SK-N-SH (cell line): ENCODE measurements around the gene MYO18B. TPM values are rescaled to one million over a fixed set of nuclear protein-coding genes. Genes with fewer than 3 reads are reported as not detected.

Experiments
- CTCF ChIA-PET: fragments of 300-600, 350-600 bp; formaldehyde crosslinking; extraction: SDS; loops from one replicate; lab custom pipeline; 2021; lab: Yijun Ruan, JAX
- POLR2A ChIA-PET: fragments of 350-600 bp; sonication (Branson Sonifier 250); formaldehyde crosslinking; extraction: SDS; loops from one replicate; lab custom pipeline; 2020; ENCODE audit warnings: antibody characterized with exemption, inconsistent platforms; lab: Yijun Ruan, JAX
- DNase-seq: peaks from one replicate; pipeline ENCODE4 v3.0.0; 2012
- H2AFZ ChIP-seq: fragments of 200-600 bp; sonication (generic); 2 replicates; pipeline ENCODE4 v1.8.1; 2016; ENCODE audit warnings: antibody characterized with exemption, mild to moderate bottlenecking, low read depth
- H3F3A ChIP-seq: fragments of 200-600 bp; sonication (generic); replicated peaks from 2 replicates; pipeline ENCODE3; 2016; ENCODE audit warnings: antibody characterized with exemption, mild to moderate bottlenecking; ENCODE audit not compliant: insufficient read depth
- H3K27ac ChIP-seq, 2 experiments: fragments of 200-500 bp in 1 of 2; fragments of 200-600 bp in 1 of 2; sonication (Bioruptor generic) in 1 of 2; sonication (generic), shearing (Covaris generic) in 1 of 2; 2 replicates each; pipeline versions ENCODE4 v1.5.1 to v1.6.1; 2014 to 2016; ENCODE audit warnings: low read depth in 2 of 2, inconsistent platforms in 1 of 2, low read length in 1 of 2, mild to moderate bottlenecking in 1 of 2, mixed read lengths in 1 of 2
- H3K27me3 ChIP-seq: fragments of 200-600 bp; sonication (generic), shearing (Covaris generic); 2 replicates; pipeline ENCODE4 v1.6.1; 2016; ENCODE audit warnings: mixed run types; ENCODE audit not compliant: insufficient read depth
- H3K36me3 ChIP-seq, 2 experiments: fragments of 200-500 bp in 1 of 2; fragments of 200-600 bp in 1 of 2; sonication (Bioruptor generic) in 1 of 2; sonication (generic) in 1 of 2; replicated peaks in 1 of 2; 2 replicates each; pipeline versions ENCODE3 to v1.5.1; 2014 to 2016; ENCODE audit warnings: low read length in 1 of 2, mild to moderate bottlenecking in 1 of 2; ENCODE audit not compliant: insufficient read depth in 2 of 2, control insufficient read depth in 1 of 2
- H3K4me1 ChIP-seq, 2 experiments: fragments of 200-500 bp in 1 of 2; fragments of 200-600 bp in 1 of 2; sonication (Bioruptor generic) in 1 of 2; sonication (generic), shearing (Covaris generic) in 1 of 2; 2 replicates each; pipeline versions ENCODE4 v1.5.1 to v1.6.1; 2014 to 2016; ENCODE audit warnings: low read depth in 1 of 2, low read length in 1 of 2, mixed run types in 1 of 2; ENCODE audit not compliant: insufficient read depth in 2 of 2, control insufficient read depth in 1 of 2
- H3K4me2 ChIP-seq: fragments of 200-600 bp; sonication (generic), shearing (Covaris generic); 2 replicates; pipeline ENCODE4 v1.6.1; 2017; ENCODE audit warnings: mixed run types
- H3K4me3 ChIP-seq, 2 experiments: fragments of 200-500 bp in 1 of 2; fragments of 200-600 bp in 1 of 2; sonication (Bioruptor generic) in 1 of 2; sonication (generic), shearing (Covaris generic) in 1 of 2; 2 replicates each; pipeline versions ENCODE4 v1.5.1 to v1.8.1; 2014 to 2016; ENCODE audit warnings: low read depth in 2 of 2, inconsistent platforms in 1 of 2, low read length in 1 of 2, mild to moderate bottlenecking in 1 of 2, mixed read lengths in 1 of 2, moderate library complexity in 1 of 2
- H3K79me2 ChIP-seq: fragments of 200-600 bp; sonication (generic); 2 replicates; pipeline ENCODE4 v1.8.1; 2017; ENCODE audit warnings: mild to moderate bottlenecking; ENCODE audit not compliant: insufficient read depth
- H3K9ac ChIP-seq: fragments of 200-600 bp; sonication (generic); 2 replicates; pipeline ENCODE4 v1.6.1; 2017; ENCODE audit warnings: mixed run types
- H3K9me2 ChIP-seq: fragments of 200-600 bp; sonication (generic); 2 replicates; pipeline ENCODE4 v1.6.1; 2017; ENCODE audit warnings: mixed run types
- H3K9me3 ChIP-seq: fragments of 200-600 bp; sonication (generic); 2 replicates; pipeline ENCODE4 v1.6.1; 2017; ENCODE audit warnings: mixed run types, mild to moderate bottlenecking, moderate library complexity
- H4K20me1 ChIP-seq: fragments of 200-600 bp; sonication (generic); 2 replicates; pipeline ENCODE4 v1.6.1; 2017; ENCODE audit warnings: mild to moderate bottlenecking, mixed run types; ENCODE audit not compliant: insufficient read depth
- CHD2 ChIP-seq: fragments of 150-350 bp; IDR thresholded peaks from 2 replicates; pipeline ENCODE4 v1.6.1; 2018; ENCODE audit warnings: low read length; ENCODE audit not compliant: partially characterized antibody
- JUND ChIP-seq: IDR thresholded peaks from 2 replicates; pipeline ENCODE4 v1.4.0; 2012
- MAX ChIP-seq: IDR thresholded peaks from 2 replicates; pipeline ENCODE4 v1.4.0; 2012; ENCODE audit warnings: low read depth
- MEF2A ChIP-seq: IDR thresholded peaks from 2 replicates; pipeline ENCODE4 v1.4.0; 2012; ENCODE audit warnings: low read depth, borderline replicate concordance
- RAD21 ChIP-seq: IDR thresholded peaks from 2 replicates; pipeline ENCODE4 v1.6.1; 2012; ENCODE audit warnings: mild to moderate bottlenecking, low read length
- RCOR1 ChIP-seq: fragments of 150-350 bp; IDR thresholded peaks from 2 replicates; pipeline ENCODE4 v1.6.1; 2017; ENCODE audit warnings: antibody characterized with exemption, low read length
- RXRA ChIP-seq: IDR thresholded peaks from 2 replicates; pipeline ENCODE4 v1.4.0; 2012; ENCODE audit warnings: low read depth, mild to moderate bottlenecking, borderline replicate concordance
- SIN3A ChIP-seq: IDR thresholded peaks from 2 replicates; pipeline ENCODE4 v1.6.1; 2012; ENCODE audit warnings: low read depth, mild to moderate bottlenecking, low read length, moderate library complexity, borderline replicate concordance
- USF1 ChIP-seq: IDR thresholded peaks from 2 replicates; pipeline ENCODE4 v1.4.0; 2012; ENCODE audit warnings: low read depth, borderline replicate concordance
- YY1 ChIP-seq: IDR thresholded peaks from 2 replicates; pipeline ENCODE4 v1.4.0; 2012; ENCODE audit warnings: low read depth, mild to moderate bottlenecking
- WGBS: methylation state at CpG from one replicate; pipeline ENCODE4 v1.1.6; 2017; ENCODE audit warnings: low lambda C conversion rate; 5-methylcytosine and 5-hydroxymethylcytosine counted together
- polyA plus RNA-seq, 3 experiments: library from polyadenylated mRNA; depleted of rRNA; stranded (reverse); fragments of >200 nt; gene quantifications; 2 replicates each; pipeline ENCODE4 v1.2.3, GENCODE V29; 2012

The MYO18B gene
- polyA plus RNA-seq, 1 of the 3 experiments (the other 2 are of a cell fraction), result 0.05 TPM

DNA sequence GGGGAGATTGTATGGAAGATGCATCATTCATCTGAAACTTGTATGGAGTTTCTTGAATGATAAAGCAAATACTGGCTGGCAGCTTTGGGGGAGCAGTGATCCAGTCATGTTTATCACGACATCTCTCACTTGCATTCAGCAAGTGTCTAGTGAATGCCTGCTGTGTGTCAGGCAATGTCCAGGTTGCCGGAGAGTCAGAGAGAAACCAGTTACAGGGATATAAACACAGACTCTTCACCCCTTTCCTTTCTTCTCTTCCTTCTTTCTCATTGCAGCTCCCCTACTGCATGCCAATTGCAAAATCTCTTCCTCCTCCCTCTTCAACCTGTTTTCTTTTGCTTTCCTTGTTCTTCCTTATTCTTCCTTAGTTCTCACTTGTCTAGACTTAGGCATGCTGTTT is 220.7 kb downstream of the MYO18B start:
- H4K20me1 ChIP-seq, result no peaks in the 10 kb centered on the region
- H3F3A ChIP-seq, result no peaks in the 10 kb centered on the region
- H3K9ac ChIP-seq, result no peak overlapping the region
- 20% methylated on average over 2 of the region's 2 CpGs for WGBS
- TF ChIP-seq SIN3A, result no peak
- TF ChIP-seq JUND, result no peak
- H2AFZ ChIP-seq, result no peak overlapping the region
- no peak overlapping the region for H3K4me2 ChIP-seq
- no peaks in the 10 kb centered on the region for H3K27me3 ChIP-seq
- H3K27ac ChIP-seq, result no peak overlapping the region
- ChIA-PET CTCF (no interaction called here), POLR2A (no interaction called here)
- H3K9me2 ChIP-seq, result no peaks in the 10 kb centered on the region
- no peak overlapping the region for H3K4me3 ChIP-seq
- peaks cover 0 to 2% of the 10 kb centered on the region in 2 experiments; a peak in 1 of 4 replicates for H3K4me1 ChIP-seq
- H3K36me3 ChIP-seq, result no peaks in the 10 kb centered on the region
- H3K9me3 ChIP-seq, result 0 out of 2 replicates have a peak, but pooled peaks cover 4% of the 10 kb centered on the region
- DNase-seq, result no peak
- no peaks in the 10 kb centered on the region for H3K79me2 ChIP-seq

DNA sequence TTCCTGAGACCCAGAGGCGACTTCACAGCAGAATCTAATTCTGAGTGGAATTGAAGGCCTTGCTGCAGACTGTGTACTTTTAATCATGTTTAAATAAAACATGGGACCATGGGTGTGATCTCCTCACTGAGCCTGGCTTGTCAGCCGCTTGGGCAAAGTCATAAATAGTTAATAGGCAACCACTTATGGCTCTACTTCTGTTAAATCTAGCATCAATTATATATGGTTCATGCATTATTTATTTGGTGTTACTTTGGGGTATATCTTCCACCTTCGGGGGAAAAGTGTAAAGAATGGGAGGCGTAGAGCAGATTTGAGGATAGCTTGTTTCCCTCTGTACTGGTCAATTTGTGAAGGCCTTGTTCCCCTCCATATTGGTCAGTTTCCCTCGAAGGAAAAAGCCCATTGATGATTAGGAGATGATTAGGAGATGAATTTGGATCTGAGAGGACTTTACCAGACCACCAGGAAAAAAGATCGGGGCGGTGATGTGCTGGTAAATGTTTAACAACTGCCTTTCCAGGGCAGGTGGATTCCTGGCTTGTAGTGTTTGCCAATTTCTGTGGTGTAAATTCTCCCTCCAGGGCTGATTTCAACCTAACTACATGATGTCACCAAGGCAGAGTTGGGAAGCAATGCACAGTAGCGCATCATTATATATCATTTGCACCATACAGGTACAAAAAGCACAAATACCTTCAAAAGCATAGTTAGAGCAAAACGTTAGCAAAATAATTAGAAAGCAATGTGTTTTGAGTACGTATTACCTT is 223.2 kb downstream of the MYO18B start:
- H3K4me3 ChIP-seq, result no peak overlapping the region
- 36% methylated on average over 10 of the region's 10 CpGs for WGBS
- H3F3A ChIP-seq, result no peaks in the 10 kb centered on the region
- CTCF ChIA-PET, result no interaction called here
- no peak overlapping the region for H3K9ac ChIP-seq
- H3K9me2 ChIP-seq, result no peaks in the 10 kb centered on the region
- POLR2A ChIA-PET, result no interaction called here
- TF ChIP-seq CHD2 (no peak), MAX (no peak), RXRA (no peak), USF1 (no peak), RAD21 (no peak), MEF2A (no peak)
- H3K9me3 ChIP-seq, result 0 out of 2 replicates have a peak, but pooled peaks cover 4% of the 10 kb centered on the region
- no peaks in the 10 kb centered on the region for H3K79me2 ChIP-seq
- H3K27me3 ChIP-seq, result no peaks in the 10 kb centered on the region
- H2AFZ ChIP-seq, result no peak overlapping the region
- H3K27ac ChIP-seq, result no peak overlapping the region
- H3K4me1 ChIP-seq, result peaks cover 0 to 3% of the 10 kb centered on the region in 2 experiments; a peak in 1 of 4 replicates
- H3K4me2 ChIP-seq, result no peak overlapping the region
- no peaks in the 10 kb centered on the region for H3K36me3 ChIP-seq
- no peak for DNase-seq
- no peaks in the 10 kb centered on the region for H4K20me1 ChIP-seq

GRCh38 chr22:25966448-25966913 is 224.5 kb downstream of the MYO18B start:
- no peak overlapping the region for H3K4me2 ChIP-seq
- ChIA-PET CTCF (no interaction called here), POLR2A (no interaction called here)
- no peak overlapping the region for H3K27ac ChIP-seq
- H3K4me1 ChIP-seq, result peaks cover 0 to 8% of the 10 kb centered on the region in 2 experiments; a peak in 1 of 4 replicates
- H3K9me3 ChIP-seq, result 0 out of 2 replicates have a peak, but pooled peaks cover 4% of the 10 kb centered on the region
- no peaks in the 10 kb centered on the region for H4K20me1 ChIP-seq
- H3F3A ChIP-seq, result no peaks in the 10 kb centered on the region
- WGBS, result 28% methylated on average over 8 of the region's 8 CpGs
- H3K27me3 ChIP-seq, result no peaks in the 10 kb centered on the region
- no peak overlapping the region for H3K4me3 ChIP-seq
- no peak overlapping the region for H2AFZ ChIP-seq
- TF ChIP-seq USF1 (no peak), YY1 (no peak), RCOR1 (no peak)
- no peaks in the 10 kb centered on the region for H3K9me2 ChIP-seq
- no peaks in the 10 kb centered on the region for H3K79me2 ChIP-seq
- H3K9ac ChIP-seq, result no peak overlapping the region
- DNase-seq, result no peak
- no peaks in the 10 kb centered on the region for H3K36me3 ChIP-seq
